Hippocampal formation (tissue), 2 donors: ENCODE results near the gene ANKH.

Experiments
- DNase-seq, 2 donors: peaks; one replicate each; lab custom pipeline; 2025; lab: John Stamatoyannopoulos, UW

ANKH gene

DNA sequence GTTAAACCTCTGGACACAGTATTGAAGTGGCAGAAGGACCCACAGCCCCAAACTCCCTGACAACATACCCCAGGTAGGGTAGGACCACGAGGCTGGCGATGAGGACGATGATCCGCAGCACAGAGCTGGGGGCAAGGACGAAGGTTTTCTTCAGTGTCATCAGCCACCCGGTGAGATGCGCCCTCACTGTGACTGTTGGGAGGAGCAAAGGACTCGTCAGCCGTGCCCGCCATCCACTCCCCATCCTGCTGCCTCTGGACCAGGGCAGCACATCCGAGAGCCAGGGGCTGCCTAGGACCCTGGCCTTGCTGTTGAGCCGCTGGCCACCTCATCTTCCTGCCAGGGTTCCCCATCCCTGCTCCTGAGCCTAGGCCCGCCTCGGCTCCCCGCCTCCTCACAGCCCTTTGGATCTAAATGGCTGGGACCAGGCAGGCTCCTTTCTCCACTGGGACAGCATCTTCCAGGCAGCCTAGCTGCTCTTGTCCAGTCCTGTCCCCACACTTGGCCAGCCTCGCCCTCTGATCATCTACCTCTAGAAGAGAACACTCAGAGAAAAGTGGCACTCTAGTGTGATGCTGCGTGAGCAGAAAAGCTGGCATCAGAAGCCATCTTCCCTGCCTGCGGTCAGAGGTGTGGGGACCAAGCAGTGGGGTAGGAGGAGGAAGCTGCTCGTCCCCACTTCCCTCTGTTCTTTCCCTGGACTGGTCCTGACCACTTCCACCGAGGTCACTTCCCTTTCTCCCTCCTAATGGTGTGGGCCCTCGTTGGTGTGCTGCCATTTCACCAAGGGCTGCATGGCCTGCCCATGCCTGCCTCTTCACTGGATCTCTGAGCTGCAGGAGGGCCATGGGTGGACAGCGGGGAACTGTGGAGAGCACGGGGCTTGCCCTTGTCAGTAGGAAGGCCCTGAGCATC lies 157.8 kb downstream of the ANKH start:
- DNase-seq: no peak

DNA sequence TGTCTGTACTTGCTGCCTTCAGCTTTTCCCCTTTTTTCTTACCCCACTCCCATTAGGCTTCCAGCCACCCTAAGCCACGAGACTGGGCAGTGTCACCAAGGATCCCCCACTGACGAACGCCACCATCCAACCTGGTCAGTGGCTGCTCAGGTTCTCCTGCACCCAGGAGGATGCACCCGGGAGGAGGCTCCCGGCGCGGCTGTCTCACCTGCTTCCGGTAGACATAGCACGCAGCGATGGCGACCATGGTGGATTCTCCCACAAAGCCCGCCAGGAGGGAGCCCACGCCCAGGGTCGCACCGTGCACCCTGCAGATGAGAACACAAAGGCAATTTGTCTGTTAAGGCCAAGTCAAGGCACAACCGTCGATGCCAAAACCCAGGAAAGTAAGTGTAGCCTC lies 158.9 kb downstream of the ANKH start:
- DNase-seq: no peak

DNA sequence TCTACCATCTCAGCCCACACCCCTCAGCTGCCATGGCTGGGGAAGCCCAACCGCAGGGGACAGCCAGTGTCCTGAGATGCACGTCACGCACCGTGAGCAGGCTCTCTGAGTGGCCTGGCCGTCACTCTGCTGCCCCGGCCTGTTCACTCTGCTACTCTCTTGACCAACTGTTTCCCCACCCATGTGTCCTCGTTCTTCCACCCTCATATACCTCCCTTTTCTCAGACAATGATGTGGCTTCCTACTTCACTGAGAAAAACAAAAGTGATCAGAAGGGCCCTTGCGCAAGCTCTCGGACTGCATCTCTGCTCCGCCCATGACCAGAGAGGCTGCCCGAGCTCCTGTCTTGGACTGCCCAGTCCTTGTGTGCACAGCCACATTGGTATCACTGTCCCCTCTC lies 159.4 kb downstream of the ANKH start:
- DNase-seq: no peak

DNA sequence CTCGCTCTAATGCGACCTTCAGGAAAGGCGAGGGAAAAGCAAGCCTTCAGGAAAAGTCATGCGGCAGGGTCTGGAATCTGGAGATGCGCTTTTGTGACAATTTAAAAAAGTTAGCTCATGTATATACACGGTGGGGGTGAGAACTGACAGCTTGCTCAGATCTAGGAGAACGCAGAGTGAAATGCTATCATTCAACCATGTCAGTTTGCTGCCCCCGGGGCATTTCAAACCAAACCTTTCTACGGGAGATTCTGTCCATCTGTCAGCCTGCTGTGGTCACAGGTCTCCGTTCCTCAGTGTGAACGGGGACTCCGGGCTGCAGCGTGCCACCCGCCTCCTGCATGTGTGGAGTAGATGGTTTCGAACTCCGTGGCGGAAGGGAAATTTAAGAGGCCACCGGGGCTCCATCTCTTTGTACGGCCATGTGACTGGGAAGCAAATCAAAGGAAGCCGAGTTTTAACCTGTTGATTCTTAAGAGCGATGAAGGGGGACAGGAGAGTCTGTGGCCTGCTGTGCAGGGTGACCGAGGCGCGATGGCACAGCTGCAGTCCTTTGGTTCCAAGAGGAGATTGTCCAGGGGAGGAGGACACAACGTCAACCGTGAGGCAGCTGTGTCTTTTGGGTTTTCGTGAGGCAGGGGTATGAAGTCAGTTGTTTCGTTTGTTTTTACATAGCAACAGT lies 161.1 kb downstream of the ANKH start:
- DNase-seq: no peak

DNA sequence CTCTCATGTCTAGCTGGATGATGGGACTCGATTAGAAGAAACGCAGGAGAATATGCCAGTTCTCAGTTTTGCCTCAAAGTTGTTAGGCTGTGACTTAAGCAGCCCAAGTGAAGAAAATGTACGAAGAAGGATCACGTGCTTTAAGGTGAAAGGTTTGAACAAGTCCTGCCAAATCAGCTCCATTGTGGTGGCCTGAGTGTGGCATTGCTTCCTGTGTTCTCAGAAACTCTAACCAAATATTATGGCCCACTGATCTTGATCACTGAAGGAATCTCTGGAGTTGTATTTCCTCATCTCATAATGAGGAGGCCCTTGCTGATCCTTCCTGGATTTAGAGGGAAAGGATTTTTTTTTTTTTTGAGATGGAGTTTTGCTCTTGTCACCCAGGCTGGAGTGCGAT lies 163.0 kb downstream of the ANKH start:
- DNase-seq: no peak

DNA sequence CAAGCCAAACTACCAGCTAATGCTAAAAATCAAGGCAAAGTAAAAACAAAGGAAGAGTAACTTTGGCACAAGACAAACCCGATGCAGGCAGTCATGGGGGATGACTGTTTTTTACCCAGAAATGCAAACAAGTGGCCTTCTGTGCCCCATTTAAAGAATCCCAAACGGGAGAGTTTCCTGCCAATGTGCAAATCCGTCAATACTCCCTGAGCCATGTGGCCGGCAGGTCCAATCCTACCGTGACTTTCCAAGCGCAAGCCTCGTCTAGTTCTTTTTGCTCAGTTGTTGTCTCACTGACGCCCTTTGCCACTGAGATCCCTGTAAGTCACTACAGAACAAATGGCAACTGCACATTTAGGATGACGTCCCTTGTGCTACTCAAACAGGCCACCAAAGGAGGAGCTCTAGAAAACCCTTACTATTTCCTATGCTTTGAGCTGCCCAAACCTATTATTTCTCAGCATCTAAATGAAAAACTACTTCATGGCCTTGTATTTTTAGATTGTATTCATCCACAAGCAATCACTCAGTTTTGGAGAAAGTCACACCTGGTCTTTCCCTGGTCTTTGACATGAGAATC lies 163.7 kb downstream of the ANKH start:
- DNase-seq: no peak

DNA sequence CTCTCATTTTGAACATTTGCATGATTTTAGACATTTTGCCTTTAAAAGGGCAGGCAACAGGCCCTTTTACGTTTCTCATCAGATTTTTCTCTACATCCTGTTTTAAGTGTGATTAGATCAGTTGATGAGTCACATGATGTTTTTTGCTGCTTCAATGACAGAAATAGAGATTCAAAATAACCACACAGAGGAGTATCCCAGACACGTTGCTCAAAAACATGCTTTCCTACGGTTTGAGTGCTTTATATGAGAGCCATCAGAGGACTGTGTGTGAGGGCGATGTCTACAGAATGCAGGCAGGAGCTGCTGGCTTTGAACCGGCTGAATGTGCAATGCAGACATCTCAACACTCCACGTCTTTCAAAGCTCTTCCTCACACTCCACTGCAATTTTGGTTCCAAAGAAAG lies 165.0 kb downstream of the ANKH start:
- DNase-seq: no peak

DNA sequence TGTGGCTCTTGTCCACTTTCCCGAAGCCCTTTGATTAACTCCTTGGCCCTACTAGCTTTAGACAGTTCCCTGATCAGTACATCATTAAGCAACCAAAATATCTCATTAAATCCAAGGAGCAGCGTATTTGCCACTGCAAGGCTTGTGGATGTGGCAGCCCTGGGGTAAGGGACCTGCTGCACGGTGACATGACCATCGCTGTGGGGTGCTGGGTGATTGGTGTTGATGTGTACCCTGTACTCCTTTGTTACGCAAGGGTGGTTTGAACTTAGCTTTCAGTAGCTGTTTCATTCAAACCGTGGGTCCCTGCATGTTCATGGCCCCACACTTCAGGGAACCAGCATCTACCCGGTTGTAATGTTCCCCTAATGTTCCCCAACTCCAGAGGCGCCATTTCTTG lies 166.0 kb downstream of the ANKH start:
- DNase-seq: no peak

DNA sequence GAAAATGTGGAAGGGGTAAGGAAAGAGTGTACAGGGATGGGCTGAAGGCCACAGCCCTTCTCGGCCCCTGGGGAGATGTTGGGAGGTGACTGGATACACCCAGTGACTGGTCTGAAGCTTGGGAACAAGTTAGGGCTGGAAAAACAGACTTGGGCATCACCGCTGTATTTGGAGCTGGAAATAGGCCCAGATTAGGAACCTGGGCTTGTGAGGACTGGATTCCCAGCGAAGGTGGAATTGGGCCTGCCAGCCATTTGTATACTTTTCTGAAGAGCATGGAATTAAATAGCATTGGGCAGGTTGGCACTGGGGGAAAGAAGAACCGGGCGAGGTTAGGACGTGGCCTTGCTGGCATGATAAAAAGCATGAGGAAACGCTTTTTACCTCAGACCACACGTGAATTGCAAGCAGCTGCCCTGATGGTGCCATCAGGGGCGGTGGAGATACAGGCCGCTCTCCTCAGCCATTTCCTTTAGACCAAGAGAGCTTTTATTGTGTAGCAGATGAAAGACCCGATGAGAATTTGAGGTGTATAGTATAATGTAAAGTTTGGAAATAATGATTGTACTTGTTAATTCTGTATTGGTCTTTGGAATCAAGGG lies 169.2 kb downstream of the ANKH start:
- DNase-seq: no peak

DNA sequence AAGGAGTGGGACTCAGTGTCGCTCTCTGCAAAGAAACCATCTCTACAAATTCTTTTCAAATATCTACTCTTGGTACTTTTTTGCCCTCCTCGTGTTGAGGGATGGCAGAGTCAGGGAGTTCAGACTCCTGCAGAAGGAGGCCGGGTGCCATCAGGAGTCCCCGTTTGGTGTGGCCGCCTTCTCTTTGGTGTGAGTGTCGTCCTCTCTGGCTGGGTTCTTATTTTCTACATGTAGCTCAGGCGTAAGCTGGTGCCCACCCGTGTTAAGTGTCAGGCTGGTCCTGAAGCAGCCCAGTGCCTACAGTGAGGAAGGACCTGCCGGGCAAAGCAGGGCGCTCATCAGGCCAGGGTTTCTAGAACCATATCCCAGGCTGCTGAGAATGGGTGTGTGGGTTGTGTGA lies 170.0 kb downstream of the ANKH start:
- no peak for DNase-seq

DNA sequence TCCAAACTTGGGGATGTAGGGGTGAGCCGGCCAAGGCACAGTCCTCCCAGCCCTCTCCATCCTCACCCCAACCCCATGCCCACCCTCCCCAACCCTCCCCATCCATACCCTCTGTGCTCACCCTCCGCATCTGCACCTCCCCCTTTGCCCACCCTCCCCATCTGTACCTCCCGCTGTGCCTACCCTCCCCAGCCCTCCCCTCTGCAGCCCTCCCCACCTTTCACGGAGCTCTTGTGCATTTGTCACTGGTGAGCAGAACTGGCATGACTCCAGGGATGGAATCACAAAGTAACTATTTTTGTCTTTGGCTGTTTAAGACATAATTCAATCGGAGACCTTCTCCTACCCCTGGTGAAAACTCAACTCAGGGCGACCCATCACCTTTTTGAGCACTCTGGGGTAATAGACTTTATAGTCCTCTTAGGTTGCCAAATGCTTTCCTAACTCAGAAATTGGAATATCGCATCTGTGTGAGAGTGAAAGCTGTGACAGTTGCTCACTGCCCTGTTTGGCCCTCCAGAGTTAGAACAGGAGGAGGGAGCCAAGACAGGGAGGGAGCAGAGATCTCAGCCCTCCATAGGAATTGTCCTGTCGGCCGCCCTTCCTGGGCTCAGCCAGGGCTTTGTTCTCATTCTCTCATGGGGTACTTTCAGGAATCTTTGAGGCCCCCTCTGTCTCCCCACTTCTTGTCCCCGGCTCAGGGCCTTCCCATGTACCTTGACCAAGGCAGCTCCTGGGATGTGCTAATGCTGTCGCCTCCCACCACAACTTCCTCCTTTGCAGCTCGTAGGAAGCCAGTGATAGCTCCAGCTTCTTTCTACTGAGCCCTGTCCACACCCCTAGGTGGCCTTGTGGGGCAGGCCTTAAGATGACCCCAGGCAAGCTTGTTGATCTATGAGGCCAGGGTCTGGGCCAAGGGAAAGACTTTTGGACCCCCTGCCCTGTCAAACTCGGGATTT lies 170.8 kb downstream of the ANKH start:
- no peak for DNase-seq

DNA sequence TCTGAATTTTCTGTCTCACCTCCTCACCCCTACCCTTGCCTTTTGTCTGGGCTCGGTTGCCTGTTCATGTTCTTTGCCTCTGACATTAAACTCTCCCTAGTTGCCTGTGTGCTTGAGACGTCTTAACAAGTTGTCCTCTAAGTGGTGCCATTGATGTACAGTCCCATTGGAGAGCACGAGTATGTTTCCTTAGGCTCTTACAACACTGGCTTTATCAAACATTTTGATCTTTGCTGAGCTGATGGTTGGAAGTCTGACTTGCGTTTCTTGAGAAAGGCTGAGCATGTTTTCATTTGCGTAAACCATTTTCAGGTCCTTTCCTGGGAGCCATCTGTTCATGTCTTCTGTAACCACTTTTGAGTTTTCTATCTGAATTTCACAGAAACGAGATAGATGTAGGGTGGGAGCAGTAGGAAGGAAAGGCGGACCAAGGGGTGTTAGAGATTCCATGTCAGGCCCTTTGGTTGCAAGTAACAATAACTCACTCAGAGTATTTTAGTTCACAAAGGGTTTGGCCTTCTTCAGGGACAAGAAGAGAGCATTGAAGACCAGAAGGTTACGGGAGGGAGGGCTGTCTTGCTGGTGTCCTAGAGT lies 171.7 kb downstream of the ANKH start:
- DNase-seq: no peak

DNA sequence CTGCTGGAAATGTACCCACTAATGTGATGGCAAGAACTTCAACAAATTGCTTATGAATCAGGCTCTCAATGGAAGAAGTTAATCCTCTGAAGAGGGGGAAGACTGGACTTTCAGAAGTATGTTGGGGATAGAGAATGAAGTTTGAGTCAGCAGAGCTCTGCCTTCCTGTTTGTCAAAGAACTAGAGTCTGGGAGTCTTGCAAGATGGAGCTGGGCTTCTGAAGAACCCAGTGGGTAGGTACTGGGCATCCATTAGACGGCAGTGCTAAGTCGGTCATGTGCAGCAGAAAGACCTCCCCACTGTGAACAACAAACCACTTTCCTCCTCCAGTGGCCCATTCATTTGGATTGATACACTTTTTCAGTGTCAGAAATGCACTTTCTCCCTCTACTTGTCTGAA lies 172.4 kb downstream of the ANKH start:
- DNase-seq: no peak

DNA sequence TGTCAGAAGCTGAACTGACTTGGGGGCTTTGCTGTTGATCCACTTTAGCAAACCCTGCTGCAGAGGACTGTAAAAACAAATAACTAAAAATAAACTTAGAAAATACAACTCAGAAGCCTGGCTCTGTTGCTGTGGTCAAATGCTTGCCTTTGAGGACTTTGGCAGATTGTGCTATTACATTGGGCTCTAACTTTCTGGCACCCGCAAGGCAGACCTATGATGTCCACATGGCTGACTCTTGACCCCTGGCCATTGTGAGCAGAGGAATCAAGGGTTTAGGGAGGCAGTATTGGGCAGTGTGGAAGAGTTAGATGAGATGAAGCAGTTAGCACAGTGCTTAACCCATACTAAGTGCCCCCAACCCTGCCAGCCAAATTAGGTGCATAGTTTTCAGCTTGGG lies 173.1 kb downstream of the ANKH start:
- DNase-seq: no peak

DNA sequence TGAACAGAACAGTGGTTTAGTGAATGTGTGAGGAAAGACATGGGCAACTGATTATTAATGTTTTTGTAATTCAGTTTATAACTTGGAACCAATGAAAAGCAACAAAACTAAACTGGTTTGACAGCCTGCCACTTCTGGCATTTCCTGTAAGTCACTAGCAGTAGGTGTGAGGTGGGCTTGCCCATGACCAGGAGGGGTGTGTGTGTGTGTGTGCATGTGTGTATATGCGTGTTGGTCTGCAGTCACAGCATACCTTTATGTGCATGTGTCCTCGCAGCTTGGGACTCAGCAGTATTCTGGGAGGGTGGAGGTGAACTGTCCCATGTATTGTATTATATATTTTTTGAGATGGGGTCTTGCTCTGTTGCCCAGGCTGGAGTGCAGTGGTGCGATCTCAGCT lies 174.7 kb downstream of the ANKH start:
- DNase-seq: no peak

DNA sequence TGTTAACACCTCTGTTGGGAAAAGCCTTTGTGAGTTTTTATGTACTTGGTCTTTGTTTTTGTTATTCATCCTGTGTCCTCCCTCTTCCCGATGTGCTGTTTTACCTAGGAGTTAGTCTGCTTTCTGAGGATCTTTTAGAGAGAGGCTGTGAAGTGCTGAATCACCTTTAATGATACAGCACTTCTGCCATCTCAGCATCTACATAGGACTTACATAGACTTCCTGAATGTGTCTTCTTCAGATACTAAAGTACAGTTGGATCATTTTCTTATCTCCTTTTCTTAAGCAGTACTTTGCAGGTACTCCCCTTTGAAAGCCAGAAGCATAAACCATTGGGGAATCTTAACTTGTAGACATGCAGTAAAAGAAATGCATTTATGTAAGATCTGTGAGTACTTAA lies 175.5 kb downstream of the ANKH start:
- DNase-seq: no peak

DNA sequence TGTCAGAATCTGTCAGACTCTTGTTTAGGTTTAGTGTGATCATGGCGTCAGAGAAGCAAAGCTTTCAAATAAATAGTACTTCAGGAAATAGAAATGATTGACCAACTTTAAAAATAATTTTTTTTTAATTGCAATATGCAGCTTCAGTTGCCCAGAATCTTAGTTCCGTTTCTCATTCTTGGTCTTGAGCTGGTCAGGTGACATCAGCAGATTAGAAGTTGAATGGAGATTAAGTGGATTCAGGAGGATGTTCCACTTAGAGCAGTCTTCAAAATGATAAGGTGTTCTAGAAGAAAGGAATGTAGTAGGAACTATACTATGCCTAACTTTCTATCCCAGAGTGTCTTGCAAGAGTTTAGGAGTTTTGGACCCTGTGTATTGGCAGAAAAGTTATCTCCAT lies 176.4 kb downstream of the ANKH start:
- DNase-seq: no peak

DNA sequence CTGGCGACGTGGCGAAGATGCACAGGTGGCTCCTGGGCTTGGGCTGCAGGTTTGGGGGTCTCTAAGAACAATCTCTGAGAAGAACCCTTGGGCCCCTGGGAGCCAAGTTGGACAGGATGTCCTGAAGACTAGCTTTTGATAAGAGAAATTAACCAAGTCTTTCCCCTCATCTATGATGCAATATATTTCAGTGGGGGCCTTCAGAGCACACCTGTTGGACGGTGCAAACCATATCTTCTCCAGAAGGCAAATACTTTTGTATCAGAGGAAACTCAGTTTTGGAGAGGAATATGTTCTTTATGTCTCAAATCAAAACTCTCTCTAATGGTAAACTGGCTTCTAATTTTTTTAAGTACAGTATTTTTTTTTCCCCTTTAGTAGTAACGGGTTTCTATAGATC lies 178.5 kb downstream of the ANKH start:
- DNase-seq: no peak

DNA sequence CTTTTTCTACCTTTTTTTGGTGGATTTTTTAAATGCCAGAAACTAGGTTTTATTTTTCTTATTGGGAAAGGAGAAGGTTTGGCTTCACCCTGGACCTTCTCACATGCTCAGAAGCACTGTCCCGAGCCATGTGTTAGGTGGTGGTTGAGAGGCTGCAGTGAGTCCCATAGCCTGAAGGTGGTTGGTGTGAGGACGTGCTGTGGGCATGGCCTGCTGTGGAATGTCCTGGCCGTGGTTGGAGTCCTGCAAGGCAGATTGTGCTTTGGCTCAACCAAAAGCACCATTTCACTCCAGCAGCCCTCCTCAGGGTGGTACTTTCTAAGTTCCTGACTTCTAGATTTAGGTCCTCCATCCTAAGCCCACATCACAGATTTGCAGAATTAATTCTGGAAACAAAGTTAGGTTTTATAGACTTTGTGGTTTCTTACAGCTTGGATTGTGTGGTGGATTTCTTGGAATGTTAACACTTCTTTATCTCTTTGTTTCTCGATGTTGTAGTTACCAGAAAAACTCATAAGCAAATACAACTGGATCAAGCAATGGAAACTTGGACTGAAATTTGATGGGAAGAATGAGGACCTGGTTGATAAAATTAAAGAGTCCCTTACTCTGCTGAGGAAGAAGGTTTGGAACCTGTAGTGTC lies 184.4 kb downstream of the ANKH start:
- no peak for DNase-seq

DNA sequence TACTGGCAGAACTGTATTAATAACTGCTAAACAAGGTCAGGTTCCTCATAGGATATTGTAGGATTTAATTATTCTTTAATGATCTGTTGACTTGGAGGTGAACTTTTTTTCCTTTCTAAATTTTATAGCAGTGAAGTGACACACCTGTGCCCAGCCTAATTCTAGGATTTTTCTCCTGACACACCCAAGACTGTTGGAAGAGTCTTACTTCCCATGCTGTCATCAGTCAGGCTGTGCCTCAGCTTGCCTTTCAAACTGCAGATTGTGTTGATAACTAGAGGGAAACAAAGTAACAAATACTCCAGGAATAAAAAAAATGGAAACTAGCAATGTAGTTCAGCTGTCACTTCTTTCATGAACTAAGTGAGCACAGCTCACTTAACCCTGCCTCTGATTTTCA lies 185.1 kb downstream of the ANKH start:
- DNase-seq: no peak

DNA sequence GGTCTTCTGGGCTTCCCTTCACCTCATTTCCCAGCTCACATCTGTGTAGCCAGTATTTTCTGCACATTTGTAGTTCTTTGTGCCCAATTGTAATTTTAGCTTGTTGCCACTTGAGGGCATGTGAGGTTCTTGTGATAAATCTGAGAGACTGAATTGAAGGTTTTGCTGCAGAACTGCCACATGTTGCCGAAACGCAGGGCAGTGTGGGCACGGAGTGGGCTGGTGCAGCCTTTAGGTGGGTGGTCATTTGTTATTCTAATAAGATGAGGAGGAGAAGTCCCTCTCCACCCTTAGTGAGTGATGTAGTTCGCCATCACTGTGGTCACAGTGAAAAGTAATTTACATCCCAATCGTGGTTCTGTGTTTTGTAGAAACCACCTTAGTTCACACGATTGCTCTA lies 185.8 kb downstream of the ANKH start:
- DNase-seq: peak; percentile 37 to 81
